ENCODE data around the gene GNA15.
"Not testable (repeated sequence)": the region's sequence is repeated elsewhere in the genome, so short reads cannot be mapped to it uniquely, and the experiment has no call there.

GNA15 gene, protein sequence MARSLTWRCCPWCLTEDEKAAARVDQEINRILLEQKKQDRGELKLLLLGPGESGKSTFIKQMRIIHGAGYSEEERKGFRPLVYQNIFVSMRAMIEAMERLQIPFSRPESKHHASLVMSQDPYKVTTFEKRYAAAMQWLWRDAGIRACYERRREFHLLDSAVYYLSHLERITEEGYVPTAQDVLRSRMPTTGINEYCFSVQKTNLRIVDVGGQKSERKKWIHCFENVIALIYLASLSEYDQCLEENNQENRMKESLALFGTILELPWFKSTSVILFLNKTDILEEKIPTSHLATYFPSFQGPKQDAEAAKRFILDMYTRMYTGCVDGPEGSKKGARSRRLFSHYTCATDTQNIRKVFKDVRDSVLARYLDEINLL

DNA sequence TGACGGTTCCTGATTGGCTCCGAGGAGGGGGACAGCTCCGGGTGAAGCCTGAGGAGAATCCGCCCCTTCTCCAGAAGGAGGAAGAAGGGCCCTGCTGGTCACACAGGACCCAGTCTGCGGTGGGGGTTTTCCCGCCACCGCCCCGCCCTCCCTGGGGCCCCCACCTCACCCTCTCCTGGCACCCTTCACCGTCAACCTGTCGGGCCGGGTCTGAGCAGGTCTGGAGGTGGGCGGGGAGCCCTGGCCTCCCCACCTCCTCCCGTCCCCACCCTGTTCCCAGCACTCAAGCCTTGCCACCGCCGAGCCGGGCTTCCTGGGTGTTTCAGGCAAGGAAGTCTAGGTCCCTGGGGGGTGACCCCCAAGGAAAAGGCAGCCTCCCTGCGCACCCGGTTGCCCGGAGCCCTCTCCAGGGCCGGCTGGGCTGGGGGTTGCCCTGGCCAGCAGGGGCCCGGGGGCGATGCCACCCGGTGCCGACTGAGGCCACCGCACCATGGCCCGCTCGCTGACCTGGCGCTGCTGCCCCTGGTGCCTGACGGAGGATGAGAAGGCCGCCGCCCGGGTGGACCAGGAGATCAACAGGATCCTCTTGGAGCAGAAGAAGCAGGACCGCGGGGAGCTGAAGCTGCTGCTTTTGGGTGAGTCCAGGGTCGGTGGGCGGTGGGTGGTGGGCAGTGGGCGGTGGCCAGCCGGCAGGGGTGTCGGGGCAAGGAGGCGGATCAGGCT lies at the start of gene GNA15:
Gene GNA15, plus strand, starts transcription at position 73 of the 723 bp plus-strand sequence. Its CDS starts 418 bp downstream, at position 491.
- DNase-seq = no peak

DNA sequence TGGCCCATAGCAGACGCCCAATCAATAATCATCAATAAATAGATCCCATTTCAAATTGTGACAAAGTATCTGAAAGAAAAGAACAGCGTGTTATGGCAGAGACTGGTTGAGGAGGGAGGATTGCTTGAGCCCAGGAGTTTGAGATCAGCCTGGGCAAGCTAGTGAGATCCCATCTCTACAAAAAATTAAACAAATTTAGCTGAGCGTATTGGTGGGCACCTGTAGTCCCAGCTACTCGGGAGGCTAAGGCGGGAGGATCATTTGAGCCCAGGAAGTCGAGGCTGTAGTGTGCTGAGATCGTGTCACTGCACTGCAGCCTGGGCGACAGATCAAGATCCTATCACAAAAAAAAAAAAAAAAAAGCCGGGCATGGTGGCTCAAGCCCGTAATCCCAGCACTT lies 48.1 kb upstream of the GNA15 start:
- DNase-seq = no peak

DNA sequence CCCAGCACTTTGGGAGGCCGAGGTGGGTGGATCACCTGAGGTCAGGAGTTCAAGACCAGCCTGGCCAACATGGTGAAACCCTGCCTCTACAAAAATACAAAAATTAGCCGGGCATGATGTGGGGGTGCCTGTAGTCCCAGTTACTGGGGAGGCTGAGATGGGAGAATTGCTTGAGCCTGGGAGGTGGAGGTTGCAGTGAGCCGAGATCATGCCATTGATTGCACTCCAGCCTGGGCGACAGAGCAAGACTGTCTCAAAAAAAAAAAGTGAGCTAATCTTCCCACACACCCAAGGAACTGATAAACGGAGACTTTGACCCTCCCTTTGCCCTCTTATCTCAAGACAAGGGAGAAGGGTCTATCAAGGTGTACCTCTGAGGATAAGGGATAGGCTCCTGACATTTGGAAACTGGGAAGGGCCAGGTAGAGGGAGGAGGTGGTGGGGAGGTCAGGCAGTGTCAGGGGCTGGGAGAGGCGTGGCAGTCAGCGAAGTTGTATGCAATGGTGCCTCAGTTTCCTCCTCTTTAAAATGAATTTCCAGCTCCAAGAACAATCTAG lies 46.5 kb upstream of the GNA15 start:
- DNase-seq = not testable (repeated sequence)

DNA sequence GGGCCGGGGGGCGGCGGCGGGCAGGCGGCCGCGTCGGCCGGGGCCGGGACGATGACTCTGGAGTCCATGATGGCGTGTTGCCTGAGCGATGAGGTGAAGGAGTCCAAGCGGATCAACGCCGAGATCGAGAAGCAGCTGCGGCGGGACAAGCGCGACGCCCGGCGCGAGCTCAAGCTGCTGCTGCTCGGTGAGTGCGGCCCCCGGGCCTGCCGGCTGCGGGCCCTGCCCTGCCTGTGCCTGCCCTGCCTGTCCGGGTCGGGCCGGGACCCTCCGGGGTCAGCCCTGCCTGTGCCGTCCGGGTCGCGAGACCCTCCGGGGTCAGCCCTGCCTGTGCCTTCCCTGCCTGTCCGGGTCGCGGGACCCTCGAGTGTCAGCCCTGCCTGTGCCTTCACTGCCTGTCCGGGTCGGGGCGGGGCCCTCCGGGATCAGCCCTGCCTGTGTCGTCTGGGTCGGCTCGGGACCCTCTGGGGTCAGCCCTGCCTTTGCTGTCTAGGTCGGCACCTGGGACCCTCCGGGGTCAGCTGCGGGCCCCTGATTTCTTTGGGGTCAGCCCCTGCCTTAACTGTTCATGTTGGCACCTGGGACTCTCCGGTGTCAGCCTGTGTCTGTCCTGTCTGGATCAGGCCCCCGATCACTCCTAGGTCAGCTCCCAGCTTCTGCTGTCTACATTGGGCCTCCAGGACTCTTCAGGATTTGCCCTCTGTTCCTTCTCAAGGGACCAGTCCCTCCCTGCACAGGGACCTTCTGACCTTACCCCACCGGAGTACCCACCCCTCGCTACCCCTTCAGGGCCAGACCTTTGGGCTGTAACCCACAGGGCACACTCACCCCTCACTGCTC lies 41.0 kb upstream of the GNA15 start:
- DNase-seq = no peak

DNA sequence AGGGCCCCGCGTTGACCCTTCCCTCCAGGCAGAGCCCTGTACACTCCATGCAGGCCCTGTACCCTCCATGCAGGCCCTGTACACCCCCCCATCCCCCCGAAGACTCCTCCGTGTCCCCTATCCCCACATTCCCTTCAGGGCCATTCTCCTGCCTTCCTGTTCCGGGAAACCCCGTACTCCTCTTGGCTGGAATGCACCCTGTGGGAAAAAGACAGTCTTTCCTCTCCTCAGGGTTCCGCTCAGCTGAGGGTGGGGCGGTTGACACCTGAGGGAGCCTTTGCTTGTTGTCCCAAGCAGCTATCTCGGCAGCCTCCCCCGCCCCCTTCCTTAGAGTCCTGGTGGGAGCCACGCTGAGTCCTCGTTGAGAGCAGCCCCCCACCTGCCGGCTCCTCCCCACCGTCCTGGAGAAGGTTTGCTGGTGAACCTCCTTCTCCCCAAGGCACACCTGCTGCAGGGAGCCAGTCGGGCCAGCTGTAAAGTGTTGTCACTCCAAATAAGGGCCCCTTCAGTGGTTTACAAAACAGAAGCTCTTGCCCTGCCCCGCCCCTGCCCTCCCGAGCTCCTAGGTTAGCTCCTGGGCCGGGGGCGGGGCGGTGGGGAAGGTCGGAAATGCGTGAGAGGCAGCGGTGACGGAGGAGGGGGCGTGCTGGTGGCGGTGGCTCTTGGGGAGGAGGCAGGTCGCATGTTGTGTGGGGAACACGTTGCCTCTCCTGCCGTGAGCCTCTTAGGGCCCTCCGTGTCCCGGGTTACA lies 40.2 kb upstream of the GNA15 start:
- no peak for DNase-seq

DNA sequence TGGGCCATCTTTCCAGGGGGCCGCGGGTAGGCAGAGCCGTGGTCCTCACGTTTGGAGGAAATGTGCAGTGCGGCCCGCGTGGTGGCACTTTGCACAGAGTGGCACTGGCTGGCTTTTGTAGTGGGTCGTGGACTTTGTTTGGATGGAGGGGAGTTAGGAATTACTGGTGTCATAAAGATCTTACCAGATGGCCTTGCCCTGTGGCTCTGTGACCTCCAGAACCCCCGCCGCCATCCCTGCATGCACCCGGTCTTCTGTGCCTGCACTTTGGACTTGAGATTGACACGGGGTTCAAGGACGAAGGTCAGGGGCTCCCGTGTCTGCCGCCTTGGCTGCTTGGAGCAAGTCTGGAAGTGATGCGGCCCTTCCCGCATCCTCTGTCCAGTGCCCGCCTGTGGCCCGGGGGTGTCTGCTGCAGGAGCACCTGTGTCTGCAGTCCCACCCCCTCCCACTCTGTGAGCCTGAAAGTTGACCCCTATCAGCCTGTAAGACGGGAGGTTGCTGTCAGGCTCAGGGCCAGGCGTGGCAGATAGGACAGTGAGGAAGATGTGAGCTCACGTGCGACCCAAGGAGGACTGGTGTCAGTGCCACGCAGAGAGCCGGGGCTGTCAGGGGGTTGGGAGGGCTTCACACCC lies 39.4 kb upstream of the GNA15 start:
- DNase-seq = no peak

DNA sequence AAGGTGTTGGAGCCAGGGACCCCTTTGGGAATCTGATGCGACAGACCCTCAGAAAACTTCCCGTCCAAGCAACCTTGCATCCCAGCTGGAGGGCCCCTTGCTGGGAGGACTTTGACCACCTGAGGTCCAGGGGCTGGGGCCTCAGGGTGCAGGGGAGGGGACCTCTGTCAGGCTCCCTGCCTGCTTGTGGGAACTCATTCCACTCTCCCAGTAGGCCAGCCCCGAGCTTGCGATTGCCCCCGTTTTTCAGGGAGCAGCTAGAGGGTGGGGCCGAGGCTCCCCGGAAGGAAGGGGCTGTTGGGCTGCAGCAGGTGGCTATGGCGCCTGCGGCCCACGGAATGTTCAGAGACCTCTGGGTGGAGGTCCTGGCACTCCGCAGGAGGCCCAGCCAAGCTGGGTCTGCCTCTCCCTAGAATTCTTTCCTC lies 38.9 kb upstream of the GNA15 start:
- no peak for DNase-seq

DNA sequence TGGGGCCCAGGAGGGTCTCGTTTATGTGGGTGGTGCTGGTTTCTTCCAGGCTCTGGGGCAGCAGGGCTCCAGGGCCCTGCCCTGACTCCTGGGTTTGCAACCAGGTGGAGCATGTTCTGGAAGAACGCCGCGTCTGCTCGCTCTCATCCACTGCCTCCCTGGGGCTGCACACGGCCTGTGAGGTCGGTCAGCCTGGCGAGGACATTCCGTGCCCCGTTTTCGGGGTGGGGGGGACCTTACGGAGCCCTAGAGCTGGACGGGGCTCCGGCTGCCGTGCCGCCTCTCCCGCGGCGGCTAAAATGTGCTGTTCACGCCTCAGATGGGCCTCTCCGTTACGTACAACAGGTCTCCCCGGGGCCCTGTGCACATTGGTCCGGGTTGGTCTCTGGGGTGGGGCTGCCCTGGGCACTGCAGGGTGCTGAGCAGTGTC lies 38.4 kb upstream of the GNA15 start:
- no peak for DNase-seq

DNA sequence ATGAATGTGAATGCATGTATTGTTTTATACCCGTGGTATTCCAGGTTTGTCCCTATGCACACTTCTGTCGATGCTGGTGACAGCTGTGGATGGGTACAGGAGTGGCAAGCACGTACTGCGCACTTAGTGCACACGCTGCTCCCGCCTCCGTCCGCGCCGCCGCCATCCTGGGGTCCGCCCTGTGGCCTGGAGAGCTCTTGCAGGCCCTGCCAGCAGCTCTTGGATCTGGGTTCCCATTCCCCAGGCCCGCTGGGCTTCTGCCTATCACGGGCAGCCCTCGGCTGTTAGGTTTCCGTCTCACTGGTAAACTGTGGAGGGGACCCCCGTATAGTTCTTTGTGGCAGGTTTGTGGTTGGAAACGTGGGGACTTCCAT lies 37.7 kb upstream of the GNA15 start:
- DNase-seq = no peak

DNA sequence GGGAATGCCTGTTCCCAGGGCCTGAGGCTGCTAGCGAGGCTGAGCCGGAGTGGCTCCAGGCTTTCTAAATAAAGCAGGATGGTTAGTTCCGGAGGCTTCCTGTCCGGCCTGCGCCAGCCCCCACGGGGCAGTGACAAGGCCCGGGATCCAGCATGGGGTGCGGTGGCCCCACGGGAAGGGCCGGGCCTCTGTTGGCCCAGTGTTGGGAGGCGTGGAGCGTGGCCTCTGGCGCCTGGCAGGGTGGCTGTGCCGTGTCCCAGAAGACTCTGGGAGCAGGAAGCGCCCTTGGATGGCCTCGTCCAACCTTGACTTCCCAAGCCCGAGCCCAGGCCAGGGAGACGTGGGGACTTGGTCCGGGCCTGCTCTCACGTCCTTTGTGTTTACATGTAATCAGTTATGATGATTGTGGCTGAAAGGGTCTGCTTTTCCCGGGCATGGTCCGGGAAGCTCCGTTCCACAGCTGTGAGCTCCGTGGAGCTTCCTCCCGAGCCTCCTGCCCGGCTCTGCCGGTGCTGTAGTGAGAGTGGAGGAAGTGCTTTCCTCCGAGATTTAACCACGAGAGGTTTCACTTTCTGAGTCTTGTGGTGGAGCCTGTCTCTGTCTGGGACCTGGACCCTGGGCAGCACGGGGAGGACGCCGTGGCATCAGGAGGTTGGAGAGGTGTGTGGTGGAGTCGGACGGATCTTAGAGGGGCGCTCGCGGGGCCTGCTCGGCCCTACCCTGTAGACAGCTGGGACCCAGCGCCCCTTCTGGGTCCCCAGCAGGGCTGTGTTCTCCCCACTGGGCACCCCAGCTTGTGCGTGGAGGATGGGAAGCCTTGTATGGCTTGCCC lies 37.1 kb upstream of the GNA15 start:
- no peak for DNase-seq

DNA sequence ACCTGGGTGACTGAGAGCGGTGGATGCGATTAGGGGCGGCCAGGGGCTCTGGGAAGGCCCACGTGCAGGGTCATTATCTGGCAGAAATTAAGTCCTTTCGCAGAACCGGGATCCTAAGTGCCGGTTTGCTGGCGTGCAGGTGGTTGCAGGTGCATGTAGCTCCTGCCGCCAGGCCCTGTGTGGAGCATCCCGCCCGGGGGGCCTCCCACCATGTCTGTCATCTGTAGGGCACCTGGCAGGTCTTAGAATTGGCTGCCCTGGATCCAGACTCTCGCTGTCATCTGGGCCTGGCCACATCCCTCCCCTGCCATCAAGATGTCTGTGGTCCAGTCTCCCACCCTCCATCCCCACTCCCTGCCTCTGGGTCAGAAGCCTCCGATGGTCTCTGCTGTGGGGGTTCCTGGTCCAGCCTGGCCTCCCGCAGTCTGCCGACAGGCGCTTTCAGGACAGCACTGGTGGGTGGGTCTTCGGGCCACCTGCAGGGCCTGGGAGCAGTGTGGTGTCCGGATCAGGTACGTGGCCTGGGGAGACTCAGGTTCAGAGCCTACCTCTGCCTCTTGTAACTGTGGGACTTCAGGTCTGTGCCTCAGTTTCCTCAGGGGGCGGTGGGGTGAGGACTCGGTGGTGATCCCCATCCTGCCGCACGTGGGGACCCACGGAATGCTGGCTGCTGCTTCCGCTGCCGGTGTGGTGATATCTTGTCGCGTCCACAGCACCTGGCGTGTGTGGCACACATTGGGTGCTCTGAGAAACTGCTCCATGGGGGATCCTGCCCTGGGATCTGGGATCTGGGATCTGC lies 36.3 kb upstream of the GNA15 start:
- peak; percentile 73 for DNase-seq

DNA sequence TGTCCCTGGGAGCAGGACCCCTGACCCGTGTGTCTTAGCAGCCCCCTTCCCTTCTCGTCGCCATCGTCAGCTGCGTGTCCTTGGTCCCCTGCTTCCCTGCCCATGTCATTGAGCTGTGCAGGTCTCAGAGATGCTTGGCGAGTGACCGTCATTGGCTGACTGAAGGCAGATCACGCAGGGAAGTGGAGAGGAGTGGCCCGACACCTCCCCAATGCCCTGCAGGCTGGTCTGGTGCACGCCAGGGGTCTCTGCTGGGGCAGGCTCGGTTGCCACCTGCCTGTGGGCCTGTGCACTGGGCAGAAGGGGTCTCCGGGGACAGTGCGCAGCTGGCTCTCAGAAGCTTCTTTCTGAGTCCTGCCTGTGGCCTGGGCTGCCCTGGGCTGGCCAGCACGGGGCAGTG lies 35.5 kb upstream of the GNA15 start:
- no peak for DNase-seq

DNA sequence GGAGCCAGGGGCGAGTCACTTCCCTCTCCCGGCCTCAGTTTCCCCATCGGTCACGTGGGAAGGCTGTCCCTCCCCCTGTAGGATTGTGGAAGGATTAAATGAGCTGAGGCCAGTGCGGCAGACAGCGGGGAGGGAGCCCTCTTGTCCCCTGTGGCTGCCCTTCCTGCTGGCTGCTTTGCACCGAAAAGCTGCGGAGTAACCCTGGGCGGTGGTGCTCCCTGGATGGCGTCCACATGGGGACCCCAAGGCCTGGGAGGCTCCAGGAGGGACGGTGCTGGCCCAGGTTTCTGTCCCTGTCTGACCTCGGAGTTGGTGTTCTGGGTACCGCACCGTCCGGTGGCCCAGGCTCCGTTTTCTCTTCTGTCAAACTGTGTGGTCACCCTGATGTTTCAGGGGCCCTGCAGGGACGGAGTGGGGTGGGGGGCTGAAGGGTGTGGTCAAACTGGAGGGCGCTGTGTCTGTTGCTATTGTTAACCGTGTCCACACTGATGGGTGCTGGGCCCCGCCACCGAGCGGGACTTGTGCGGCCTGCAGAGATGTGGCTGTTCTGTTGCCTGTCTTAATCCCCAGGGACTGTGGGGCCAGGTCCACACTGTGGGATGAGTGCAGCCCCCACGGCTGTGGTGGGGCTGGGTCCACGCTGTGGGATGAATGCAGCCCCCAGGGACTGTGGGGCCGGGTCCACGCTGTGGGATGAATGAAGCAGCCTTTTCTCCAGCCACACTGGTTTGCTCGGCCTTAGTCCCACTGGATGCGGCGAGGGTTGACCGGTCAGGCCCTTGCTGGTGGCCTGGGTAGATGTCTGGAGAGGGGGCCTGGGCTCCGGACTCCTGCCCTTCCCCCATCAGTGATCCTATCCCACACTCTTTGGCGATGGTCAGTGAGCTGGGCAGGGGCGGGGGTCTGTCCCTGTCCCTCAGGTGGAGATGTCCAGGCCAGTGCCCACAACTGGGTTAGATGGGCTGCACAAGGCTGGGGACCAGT lies 34.8 kb upstream of the GNA15 start:
- DNase-seq = no peak

DNA sequence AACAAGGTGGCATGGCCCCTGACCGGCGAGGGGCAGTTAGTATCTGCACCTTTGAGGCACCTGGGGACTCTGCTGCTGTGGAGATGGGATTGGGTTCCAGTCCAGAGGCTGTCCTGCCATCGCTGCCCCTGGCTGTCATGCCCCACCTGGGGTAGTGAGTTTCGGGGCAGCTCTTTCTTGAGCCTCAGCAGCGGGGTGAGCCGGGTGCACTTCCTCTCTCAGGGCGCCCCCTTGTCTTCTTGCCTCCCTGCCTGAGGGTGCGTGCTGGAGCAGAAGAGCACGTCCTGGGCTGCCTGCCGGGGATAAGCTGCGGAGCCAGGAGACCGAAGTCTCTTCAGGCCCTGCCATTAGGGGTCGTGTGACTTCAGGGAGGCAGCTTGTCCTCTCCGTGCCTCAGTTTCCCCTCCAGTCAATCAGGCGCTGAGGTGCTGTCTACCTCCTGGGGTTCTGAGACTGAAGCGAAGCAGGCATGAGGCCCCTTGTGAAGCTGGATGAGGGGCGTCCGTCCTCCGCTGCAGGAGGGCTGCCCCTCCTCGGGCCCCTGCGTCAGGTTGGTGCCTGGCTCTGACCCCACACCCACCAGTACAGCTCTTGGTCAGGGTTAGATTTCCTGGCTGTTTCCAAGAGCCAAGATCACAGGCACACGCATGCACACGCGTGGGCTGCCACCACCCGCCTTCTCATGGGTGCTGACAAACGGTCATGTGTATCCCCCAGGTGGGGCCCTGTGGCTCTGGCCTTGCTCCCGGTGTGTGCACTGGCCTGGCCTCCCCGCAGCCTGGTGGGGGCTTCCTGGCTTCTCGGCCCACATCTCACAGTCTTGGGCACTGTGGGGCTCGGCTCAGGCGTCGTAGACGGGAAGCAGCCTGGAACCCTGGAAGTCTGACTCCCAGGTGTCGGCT lies 33.3 kb upstream of the GNA15 start:
- DNase-seq = no peak

DNA sequence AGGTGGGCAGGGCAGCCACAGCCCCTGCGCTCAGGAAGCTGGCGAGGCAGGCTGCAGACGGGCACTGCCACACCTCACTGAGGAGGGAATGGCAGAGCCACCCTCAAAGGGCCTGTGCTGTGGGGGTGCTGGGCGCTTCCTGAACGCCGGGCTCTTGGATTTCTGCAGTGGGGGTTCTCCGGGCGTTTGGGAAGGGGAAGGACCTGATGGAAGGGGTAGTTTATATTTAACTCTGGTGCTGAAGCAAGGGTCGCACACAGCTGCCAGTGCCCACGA lies 31.2 kb upstream of the GNA15 start:
- DNase-seq = no peak

DNA sequence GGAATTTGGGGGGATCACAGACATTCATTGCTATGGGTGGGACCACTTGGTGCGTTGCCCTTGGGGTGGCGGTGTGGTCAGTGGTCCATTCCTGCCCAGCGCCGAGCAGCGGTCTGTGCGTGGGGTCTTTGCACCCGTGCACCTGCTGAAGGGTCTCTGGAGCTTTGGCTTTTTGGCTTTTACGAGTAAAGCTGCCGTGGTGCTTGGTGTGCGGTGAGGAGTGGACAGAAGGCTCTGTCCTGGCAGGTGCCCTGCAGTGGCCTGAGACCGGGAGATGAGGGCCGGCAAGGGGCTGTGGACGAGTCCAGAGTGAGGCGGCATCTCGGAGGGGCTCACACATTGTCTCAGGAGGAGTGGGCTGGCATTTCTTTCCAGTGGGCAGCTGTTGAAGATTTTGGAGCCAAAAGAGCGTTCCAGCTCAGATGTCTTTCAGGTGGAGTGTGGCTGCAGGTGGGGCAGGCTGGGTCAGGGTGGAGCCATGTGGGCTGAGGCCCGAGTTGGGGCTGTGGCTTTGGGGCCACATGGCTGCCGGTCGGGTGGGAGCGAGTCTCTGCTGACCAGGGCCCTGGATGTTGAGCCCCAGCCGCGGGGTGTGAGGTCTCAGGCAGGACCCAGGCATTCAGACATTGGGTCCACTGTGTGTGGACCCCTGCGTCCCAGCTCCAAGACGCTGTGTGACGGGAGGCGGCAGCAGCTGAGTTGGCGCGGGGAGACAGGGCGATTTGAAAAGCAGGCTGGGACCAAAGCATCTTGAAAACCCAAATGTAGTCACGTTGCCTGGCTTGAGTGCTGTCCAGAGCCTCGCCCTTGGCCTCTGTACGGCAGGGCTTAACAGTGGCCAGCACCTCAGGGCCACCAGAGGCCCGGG lies 30.0 kb upstream of the GNA15 start:
- DNase-seq = no peak

All from NCI-H146 (cell line).